Neutrophil (primary cell): ENCODE results near the gene B3GALT4.
A peak's percentile ranks its signal among the peaks of the same experiment; 100 is the strongest.

Experiments used
- H3K27ac ChIP-seq: fragments of 200-600 bp; sonication (generic); 2 replicates; pipeline ENCODE4 v1.5.1; 2016; ENCODE audit warnings: mild to moderate bottlenecking, moderate library complexity
- H3K27me3 ChIP-seq: fragments of 200-600 bp; sonication (generic); 2 replicates; pipeline ENCODE4 v1.6.0; 2016; ENCODE audit warnings: mild to moderate bottlenecking
- H3K36me3 ChIP-seq: fragments of 200-600 bp; sonication (generic); 2 replicates; pipeline ENCODE4 v1.5.1; 2017
- H3K4me1 ChIP-seq, 2 experiments: fragments of 200-600 bp in 1 of 2; sonication (generic) in 1 of 2; 1 replicate in 1 of 2; 2 replicates in 1 of 2; pipeline versions ENCODE4 v1.5.1 to v1.6.1; 2013 to 2016; ENCODE audit warnings: low read depth in 1 of 2, low read length in 1 of 2, mild to moderate bottlenecking in 1 of 2, moderate library complexity in 1 of 2; ENCODE audit not compliant: control insufficient read depth in 1 of 2, insufficient read depth in 1 of 2
- H3K4me3 ChIP-seq, 2 experiments: fragments of 200-600 bp in 1 of 2; sonication (generic) in 1 of 2; 1 replicate in 1 of 2; 2 replicates in 1 of 2; pipeline ENCODE4 v1.5.1; 2013 to 2016; ENCODE audit warnings: low read depth in 1 of 2, low read length in 1 of 2, mild to moderate bottlenecking in 1 of 2, moderate library complexity in 1 of 2
- H3K9me3 ChIP-seq: fragments of 200-600 bp; sonication (generic); 2 replicates; pipeline ENCODE4 v1.5.1; 2016
- CTCF ChIP-seq: fragments of 200-600 bp; sonication (generic); IDR thresholded peaks from 2 replicates; pipeline ENCODE4 v1.5.1; 2016; ENCODE audit warnings: antibody characterized with exemption

Gene B3GALT4

GRCh38 chr6:33301877-33302276 lies 25.0 kb downstream of the B3GALT4 start:
- Histone ChIP-seq H3K27ac (peak overlapping the region; percentile 32), H3K27me3 (no peaks in the 10 kb centered on the region), H3K36me3 (peaks cover 73% of the 10 kb centered on the region), H3K4me3 (no peak overlapping the region), H3K9me3 (no peaks in the 10 kb centered on the region), H3K4me1 (peaks cover 31 to 44% of the 10 kb centered on the region in 2 experiments)
- TF ChIP-seq CTCF = no peak

- peak overlapping the region; percentile 46 for H3K27ac ChIP-seq
- peaks cover 78% of the 10 kb centered on the region for H3K36me3 ChIP-seq
- no peaks in the 10 kb centered on the region for H3K27me3 ChIP-seq
- H3K9me3 ChIP-seq = no peaks in the 10 kb centered on the region
- TF ChIP-seq CTCF = no peak
- H3K4me1 ChIP-seq = peaks cover 21 to 31% of the 10 kb centered on the region in 2 experiments
- no peak overlapping the region for H3K4me3 ChIP-seq
These were observed 27.3 kb downstream of the B3GALT4 start for GRCh38 chr6:33304216-33304615.

GRCh38 chr6:33305052-33305451 lies 28.1 kb downstream of the B3GALT4 start:
- no peaks in the 10 kb centered on the region for H3K9me3 ChIP-seq
- no peaks in the 10 kb centered on the region for H3K27me3 ChIP-seq
- TF ChIP-seq CTCF = no peak
- H3K4me1 ChIP-seq = peaks cover 15 to 25% of the 10 kb centered on the region in 2 experiments
- peaks cover 80% of the 10 kb centered on the region for H3K36me3 ChIP-seq
- H3K4me3 ChIP-seq = no peak overlapping the region
- peak overlapping the region; percentile 57 for H3K27ac ChIP-seq

- peaks cover 18 to 20% of the 10 kb centered on the region in 2 experiments for H3K4me1 ChIP-seq
- peaks cover 81% of the 10 kb centered on the region for H3K36me3 ChIP-seq
- no peaks in the 10 kb centered on the region for H3K27me3 ChIP-seq
- H3K4me3 ChIP-seq = no peak overlapping the region
- no peak for TF ChIP-seq CTCF
- no peaks in the 10 kb centered on the region for H3K9me3 ChIP-seq
- peak overlapping the region; percentile 57 for H3K27ac ChIP-seq
These were observed 29.4 kb downstream of the B3GALT4 start for GRCh38 chr6:33306356-33306755.

GRCh38 chr6:33312361-33313104 lies 35.6 kb downstream of the B3GALT4 start:
- no peak for TF ChIP-seq CTCF
- peak overlapping the region; percentile 91 to 92 for H3K4me3 ChIP-seq

More at GRCh38 chr6:33312361-33313104, 35.6 kb downstream of the B3GALT4 start:
- peaks cover 36% of the 10 kb centered on the region for H3K36me3 ChIP-seq
- peaks cover 50 to 57% of the 10 kb centered on the region in 2 experiments for H3K4me1 ChIP-seq
- peak overlapping the region; percentile 100 for H3K27ac ChIP-seq
- no peaks in the 10 kb centered on the region for H3K9me3 ChIP-seq
- H3K27me3 ChIP-seq = no peaks in the 10 kb centered on the region
